Stomach smooth muscle (tissue), 2 donors: ENCODE measurements around the gene RLN3.
"Not testable (repeated sequence)": the region's sequence is repeated elsewhere in the genome, so short reads cannot be mapped to it uniquely, and the experiment has no call there.

Experiments
- H3K27ac ChIP-seq: one replicate; pipeline ENCODE4 v1.7.0; 2013; ENCODE audit warnings: mild to moderate bottlenecking, low read length, inconsistent platforms
- H3K27me3 ChIP-seq, 2 donors: one replicate each; pipeline ENCODE4 v1.7.0; 2013; ENCODE audit warnings: low read length in 2 of 2; ENCODE audit not compliant: insufficient read depth in 2 of 2, control insufficient read depth in 1 of 2
- H3K36me3 ChIP-seq, 2 donors: one replicate each; pipeline ENCODE4 v1.7.0; 2013; ENCODE audit warnings: low read length in 2 of 2; ENCODE audit not compliant: control insufficient read depth in 2 of 2, insufficient read depth in 2 of 2
- H3K4me1 ChIP-seq: one replicate; pipeline ENCODE4 v1.7.0; 2013; ENCODE audit warnings: low read length; ENCODE audit not compliant: control insufficient read depth, insufficient read depth
- H3K4me3 ChIP-seq, 2 donors: one replicate each; pipeline ENCODE4 v1.7.0; 2013; ENCODE audit warnings: low read length in 2 of 2
- H3K9ac ChIP-seq, 2 donors: one replicate each; pipeline ENCODE4 v1.7.0; 2013; ENCODE audit warnings: low read length in 2 of 2, mild to moderate bottlenecking in 1 of 2
- H3K9me3 ChIP-seq, 2 donors: one replicate each; pipeline ENCODE4 v1.7.0; 2013; ENCODE audit warnings: low read length in 2 of 2; ENCODE audit not compliant: control insufficient read depth in 2 of 2
- donor health status: healthy.
- donor health status: Pancreatic carcinoma.

The RLN3 gene

DNA sequence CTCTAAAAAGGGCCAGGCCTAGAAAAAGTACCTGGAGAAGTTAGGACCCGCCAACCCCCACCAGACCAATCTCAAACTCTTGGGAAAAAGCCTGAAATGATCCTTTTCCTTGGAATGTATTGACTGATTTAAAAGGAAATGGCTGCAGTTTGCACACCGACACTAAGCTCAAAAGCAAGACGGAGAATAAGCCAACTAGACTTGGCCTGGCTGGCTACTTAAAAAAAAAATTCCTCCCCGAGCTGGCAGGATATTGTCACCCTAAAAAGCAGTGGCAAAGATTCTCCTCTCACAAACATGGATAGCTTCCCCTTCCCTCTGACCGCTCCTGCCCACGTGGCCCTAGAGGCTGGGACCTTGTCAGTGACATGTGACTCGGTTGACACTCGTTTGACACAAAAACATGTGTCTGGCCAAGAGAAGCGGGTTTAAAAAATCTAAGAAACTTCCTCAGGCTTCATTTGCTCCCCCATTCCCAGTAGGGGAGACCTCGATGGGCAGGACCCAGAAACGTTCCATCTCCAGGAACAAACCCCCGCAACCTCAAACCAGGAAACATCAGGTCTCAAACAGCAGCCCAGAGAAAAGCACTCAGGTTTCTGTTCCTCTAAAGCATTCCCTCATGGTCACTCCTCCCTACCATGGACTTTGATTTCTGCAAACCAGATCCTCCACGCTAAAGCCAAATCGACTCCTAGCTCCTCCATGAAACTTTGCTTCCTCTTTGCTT lies 23.2 kb upstream of the RLN3 start:
- H3K9ac ChIP-seq, result peak overlapping the region; percentile 42 to 56
- H3K27ac ChIP-seq, result peak overlapping the region; percentile 98
- peaks cover 25% of the 10 kb centered on the region for H3K4me1 ChIP-seq
- H3K27me3 ChIP-seq, result no peaks in the 10 kb centered on the region
- no peaks in the 10 kb centered on the region for H3K9me3 ChIP-seq
- H3K36me3 ChIP-seq, result no peaks in the 10 kb centered on the region
- H3K4me3 ChIP-seq, result peak overlapping the region in 1 of 2 donors; percentile 94

DNA sequence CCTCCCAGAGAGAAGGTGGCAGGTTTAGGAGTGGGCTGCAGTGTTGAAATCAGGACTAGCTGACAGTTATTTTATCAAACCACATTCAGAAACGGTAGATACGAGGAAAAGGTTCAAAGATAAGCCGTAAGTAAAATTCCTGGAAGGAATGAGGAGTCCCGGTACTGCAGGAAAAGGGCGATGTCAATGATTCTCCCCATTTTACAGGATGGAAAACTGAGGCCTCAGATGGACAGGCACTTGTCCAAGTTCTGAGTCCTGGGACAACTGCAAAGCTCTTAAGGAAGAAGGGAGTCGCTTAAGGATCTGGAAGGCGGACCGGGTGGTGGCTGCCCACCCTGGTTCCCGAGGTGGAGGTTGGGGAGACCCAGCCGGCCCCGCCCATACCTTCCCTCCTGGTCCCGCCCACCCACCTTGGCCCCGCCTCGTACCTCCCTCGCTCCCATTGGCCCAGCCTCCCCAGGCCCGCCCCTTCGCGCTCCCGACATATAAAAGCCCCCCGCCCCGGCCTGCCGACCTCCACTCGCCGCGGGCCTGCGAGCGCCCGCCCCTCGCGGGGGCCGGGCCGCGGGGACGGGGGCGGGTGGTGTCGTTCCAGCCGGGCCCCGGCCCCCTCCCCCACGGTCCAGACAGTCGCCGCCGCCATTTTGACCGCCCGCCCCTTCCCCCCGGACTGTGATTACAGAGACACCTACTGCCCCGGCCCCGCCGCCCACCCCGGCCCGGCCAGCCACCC lies 22.4 kb upstream of the RLN3 start:
- peak overlapping the region; percentile 13 to 61 for H3K9ac ChIP-seq
- H3K27me3 ChIP-seq, result no peaks in the 10 kb centered on the region
- H3K27ac ChIP-seq, result peak overlapping the region; percentile 98
- no peaks in the 10 kb centered on the region for H3K36me3 ChIP-seq
- H3K9me3 ChIP-seq, result no peaks in the 10 kb centered on the region
- peaks cover 25% of the 10 kb centered on the region for H3K4me1 ChIP-seq
- peak overlapping the region; percentile 50 to 94 for H3K4me3 ChIP-seq

DNA sequence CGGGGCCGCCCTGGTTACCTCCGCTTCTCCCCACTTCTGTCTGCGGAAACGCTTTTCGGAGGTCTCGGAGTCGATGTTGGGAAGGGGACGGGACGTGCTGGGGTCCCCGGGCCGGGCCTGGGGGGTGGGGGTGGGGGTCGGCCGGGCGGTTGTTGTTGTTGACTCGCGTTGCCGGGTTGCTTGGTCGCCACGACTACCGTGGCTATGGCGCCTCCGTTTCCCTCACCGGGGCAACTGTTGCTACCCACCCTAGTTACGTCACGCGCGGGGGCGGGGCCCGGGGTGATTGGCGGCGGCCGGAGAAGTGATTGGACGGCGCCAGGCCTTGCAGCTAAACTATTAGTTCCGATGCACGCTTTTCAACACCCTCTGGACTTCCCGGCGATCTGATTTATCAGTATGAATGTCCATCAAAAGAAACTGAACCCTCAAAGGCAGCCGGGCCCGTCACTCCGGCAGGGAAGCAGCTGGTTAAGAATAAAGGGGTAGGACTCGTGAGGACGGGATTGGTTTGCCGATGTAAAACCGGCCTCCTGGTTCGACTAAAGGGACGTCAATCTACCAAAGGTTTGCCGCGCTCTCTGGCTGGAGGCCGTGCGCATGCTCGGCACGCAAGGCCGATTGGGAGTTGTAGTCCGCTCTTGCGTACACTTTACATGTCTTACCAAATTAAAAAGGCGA lies 21.7 kb upstream of the RLN3 start, which contains the start of gene RFX1:
TSS of gene RFX1 (minus strand) at position 236 of the 681 bp plus-strand sequence. CDS start 12,477 bp downstream, outside the sequence.
- Histone ChIP-seq H3K4me1 (peaks cover 25% of the 10 kb centered on the region), H3K27ac (peak within 1 kb of the TSS; percentile 98), H3K36me3 (no peaks in the 10 kb centered on the region), H3K9ac (peak within 1 kb of the TSS; percentile 98 to 100), H3K4me3 (peak within 1 kb of the TSS; percentile 89 to 94), H3K27me3 (no peaks in the 10 kb centered on the region), H3K9me3 (no peaks in the 10 kb centered on the region)

DNA sequence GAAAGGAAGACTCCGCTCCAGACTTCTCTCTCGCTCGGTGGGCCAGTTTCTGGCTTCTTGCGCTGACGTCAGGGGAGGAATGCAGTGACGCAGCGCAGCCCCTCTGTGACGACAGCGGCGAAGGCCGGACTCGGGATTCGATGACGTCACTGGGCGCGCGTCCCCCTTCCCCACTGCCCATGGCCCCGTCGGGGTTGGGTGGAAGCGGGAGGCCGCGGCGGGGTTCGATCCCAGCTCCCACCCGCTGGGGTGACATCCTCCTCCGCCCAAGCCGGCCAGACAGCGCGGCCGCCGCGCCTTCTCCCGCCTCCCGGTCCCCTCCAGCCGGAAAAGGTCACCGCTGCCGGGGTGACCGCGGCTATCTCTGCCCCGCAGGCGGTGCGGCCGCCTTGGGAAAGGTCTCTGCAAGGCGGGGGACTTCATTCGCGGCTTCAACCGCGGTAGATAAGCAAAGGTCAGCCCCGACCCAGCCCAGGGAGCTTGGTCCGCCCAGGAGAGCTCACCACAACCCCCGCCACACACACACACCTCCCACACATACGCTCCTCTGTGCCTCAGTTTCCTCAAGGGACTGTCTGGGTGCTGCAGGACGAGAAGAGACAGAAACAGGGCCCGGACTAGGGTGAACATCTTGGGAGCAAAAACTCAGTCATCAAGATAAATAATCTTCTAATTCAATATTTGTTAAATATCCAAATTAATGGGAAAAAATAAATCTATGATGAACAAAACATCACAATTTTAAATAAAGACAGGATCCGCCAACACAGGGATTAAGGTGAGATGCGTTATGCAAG lies 21.0 kb upstream of the RLN3 start:
- H3K9ac ChIP-seq, result peak overlapping the region; percentile 98 to 100
- H3K27me3 ChIP-seq, result no peaks in the 10 kb centered on the region
- peak overlapping the region; percentile 89 to 94 for H3K4me3 ChIP-seq
- H3K36me3 ChIP-seq, result no peaks in the 10 kb centered on the region
- H3K9me3 ChIP-seq, result no peaks in the 10 kb centered on the region
- peaks cover 25% of the 10 kb centered on the region for H3K4me1 ChIP-seq
- peak overlapping the region; percentile 98 for H3K27ac ChIP-seq

DNA sequence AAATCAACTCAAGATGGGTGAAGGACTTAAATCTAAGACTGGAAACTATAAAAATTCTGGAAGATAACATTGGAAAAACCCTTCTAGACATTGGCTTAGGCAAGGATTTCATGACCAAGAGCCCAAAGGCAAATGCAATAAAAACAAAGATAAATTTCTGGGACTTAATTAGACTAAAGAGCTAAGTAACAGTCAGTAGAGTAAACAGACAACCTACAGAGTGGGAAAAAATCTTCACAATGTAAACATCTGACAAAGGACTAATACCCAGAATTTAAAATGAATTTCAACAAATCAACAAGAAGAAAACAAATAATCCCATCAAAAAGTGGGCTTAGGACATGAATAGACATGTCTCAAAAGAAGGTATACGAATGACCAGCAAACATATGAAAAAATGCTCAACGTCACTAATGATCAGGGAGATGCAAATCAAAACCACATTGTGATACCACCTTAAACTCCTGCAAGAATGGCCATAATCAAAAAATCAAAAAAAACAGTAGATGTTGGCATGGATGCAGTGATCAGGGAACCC lies 15.5 kb upstream of the RLN3 start:
- Histone ChIP-seq H3K4me1 (no peaks in the 10 kb centered on the region), H3K36me3 (no peaks in the 10 kb centered on the region), H3K27me3 (no peaks in the 10 kb centered on the region), H3K4me3 (no peak overlapping the region), H3K9me3 (no peaks in the 10 kb centered on the region), H3K27ac (no peak overlapping the region), H3K9ac (no peak overlapping the region)

DNA sequence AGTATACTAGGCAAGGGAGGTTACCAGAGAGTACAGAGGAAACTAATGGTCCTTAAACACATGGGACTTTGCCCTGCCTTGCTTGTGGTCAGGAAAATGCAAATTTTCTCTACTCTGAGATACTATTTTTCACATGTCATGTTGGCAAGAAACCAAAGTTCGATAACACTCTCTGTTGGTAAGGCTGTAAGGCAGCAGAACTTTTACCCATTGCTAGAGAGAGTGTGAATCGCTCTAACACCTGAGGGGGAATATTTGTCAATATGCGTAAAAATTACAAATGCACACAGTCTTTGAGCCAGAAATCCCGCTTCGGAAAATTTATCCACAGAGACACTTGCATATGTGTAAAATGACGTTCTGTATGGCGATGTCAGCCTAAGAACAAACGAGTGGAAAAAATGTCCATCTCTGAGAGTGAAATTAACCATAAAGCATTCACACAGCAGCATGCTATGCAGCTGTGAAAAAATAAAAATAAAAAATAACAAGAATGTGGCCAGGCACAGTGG lies 12.4 kb upstream of the RLN3 start:
- Histone ChIP-seq H3K9ac (no peak overlapping the region), H3K27ac (no peak overlapping the region)

DNA sequence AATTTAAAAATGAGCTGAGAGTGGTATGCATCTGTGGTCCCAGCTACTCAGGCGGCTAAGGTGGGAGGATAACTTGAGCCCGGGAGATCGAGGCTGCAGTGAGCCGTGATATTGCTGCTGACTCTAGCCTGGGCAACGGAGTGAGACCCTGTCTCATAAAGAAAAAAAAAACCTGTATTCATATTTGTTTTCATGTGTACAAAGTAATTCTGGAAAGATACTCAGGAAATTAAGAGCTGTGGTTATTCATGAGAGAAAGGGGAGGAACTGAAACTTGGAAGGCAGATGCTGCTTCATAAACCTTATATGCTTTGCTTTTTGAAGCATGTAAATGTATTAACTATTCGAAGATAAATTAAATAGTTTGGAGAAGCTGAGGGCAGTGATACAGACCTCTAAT lies 8.8 kb upstream of the RLN3 start:
- H3K27me3 ChIP-seq, result no peaks in the 10 kb centered on the region
- no peaks in the 10 kb centered on the region for H3K36me3 ChIP-seq
- no peak overlapping the region for H3K4me3 ChIP-seq
- H3K9me3 ChIP-seq, result no peaks in the 10 kb centered on the region
- H3K27ac ChIP-seq, result no peak overlapping the region
- no peak overlapping the region for H3K9ac ChIP-seq
- H3K4me1 ChIP-seq, result no peaks in the 10 kb centered on the region

More for the DNA sequence above, 12.4 kb upstream of the RLN3 start:
- Histone ChIP-seq H3K9me3 (no peaks in the 10 kb centered on the region), H3K4me3 (no peak overlapping the region), H3K4me1 (no peaks in the 10 kb centered on the region), H3K36me3 (no peaks in the 10 kb centered on the region), H3K27me3 (no peaks in the 10 kb centered on the region)

DNA sequence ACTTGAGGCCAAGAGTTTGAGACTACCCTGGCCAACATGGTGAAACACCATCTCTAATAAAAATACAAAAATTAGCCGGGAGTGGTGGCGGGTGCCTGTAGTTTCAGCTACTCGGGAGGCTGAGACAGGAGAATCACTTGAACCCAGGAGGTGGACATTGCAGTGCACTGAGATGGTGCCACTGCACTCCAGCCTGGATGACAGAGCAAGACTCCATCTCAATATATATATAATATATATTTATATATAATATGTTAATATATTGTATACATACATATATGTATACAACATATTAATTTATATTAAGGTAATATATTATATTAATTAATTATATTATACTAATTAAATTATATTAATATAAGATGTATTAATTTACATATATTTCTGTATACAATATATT lies 8.2 kb upstream of the RLN3 start:
- not testable (repeated sequence) for H3K36me3 ChIP-seq, H3K27me3 ChIP-seq, H3K4me3 ChIP-seq, H3K9me3 ChIP-seq, H3K27ac ChIP-seq, H3K9ac ChIP-seq, H3K4me1 ChIP-seq

DNA sequence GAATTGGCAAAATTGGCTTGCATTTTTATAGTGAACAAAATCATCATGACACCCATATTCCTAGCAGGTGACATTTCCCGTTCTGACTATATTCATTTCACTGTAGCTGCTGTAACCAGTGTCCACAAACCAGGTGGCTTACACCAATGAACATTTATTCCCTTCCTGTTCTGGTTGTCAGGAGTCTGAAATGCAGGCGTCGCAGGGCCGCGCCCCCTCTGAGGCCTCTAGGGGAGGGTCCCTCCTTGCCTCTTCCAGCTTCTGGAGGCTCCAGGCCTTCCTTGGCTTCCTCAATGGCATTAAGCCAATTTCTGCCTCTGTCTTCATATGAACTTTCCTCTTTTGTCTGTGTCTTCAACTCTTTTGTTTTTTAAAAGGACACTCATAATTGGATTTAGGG lies 6.5 kb upstream of the RLN3 start:
- Histone ChIP-seq H3K4me3 (no peak overlapping the region), H3K27ac (no peak overlapping the region), H3K36me3 (no peaks in the 10 kb centered on the region), H3K4me1 (no peaks in the 10 kb centered on the region), H3K27me3 (no peaks in the 10 kb centered on the region), H3K9ac (no peak overlapping the region), H3K9me3 (no peaks in the 10 kb centered on the region)

DNA sequence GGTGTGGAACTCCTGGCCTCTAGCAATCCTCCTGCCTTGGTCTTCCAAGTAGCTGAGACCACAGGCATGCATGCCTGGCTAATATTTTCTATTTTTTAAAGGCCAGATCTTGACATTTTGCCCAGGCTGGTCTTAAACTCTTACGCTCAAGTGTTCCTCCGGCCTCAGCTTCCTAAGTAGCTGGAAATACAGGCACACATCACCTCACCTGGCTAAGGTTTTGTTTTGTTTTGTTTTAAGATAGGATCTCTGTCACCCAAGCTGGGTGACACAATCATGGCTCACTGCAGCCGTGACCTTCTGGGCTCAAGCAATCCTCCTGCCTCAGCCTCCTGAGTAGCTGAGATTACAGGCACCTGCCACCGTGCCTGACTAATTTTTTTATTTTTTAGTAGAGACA lies 5.5 kb upstream of the RLN3 start:
- H3K9ac ChIP-seq, result no peak overlapping the region
- no peaks in the 10 kb centered on the region for H3K36me3 ChIP-seq
- H3K27ac ChIP-seq, result no peak overlapping the region
- H3K9me3 ChIP-seq, result no peaks in the 10 kb centered on the region
- H3K4me1 ChIP-seq, result no peaks in the 10 kb centered on the region
- no peaks in the 10 kb centered on the region for H3K27me3 ChIP-seq
- H3K4me3 ChIP-seq, result no peak overlapping the region
